ENCODE data around the gene SLC38A10. TPM values are rescaled to one million over a fixed set of nuclear protein-coding genes. Genes with fewer than 3 reads are reported as not detected.

Gene SLC38A10
- polyA plus RNA-seq, 1 donor from 2014 or later = 37.4 TPM

DNA sequence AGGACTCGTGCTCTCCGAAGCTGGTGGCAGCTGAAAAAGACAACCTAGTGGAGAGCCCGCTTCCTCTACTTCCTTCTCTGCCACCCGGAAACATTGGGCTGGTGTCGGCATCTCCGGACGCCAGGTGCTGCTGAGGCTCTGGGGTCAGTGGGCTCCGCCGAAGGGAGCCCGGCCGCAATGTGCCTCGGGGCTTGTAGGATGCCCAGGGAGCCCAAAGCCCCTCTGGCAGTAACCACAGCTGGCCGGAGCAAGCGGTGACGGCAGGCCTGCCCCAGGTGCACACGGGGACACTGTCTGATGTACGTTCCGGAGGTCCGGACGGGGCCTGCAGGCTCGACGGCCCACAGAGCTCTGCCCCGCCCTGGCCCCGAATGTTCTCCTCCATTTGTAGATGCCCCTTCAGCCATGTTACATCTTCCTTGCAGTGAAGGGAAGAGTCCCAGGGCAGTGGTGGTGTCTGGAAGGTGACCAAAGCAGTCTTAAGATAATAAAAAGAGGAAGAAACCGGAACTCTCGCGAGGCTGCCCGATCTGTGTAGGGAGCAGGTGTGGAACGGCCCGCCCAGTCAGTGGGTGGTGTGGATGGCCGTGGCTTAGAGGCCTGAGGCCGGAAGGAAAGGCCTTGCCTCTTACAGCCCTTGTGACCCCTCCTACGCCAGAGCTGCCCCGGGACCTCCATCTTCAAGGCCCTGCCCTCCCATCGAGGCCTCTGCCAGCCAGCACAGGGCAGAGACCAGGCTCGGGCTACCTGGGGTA, 33.3 kb downstream of the SLC38A10 start:
- Histone ChIP-seq H3K79me2 (replicated peaks; ENCODE audit: insufficient read depth, low read length) (no peaks in the 10 kb centered on the region), H3K27me3 (ENCODE audit: insufficient read depth, low read depth, low read length) (no peaks in the 10 kb centered on the region)
- TF ChIP-seq EP300 (conservative IDR thresholded peaks at IDR 0.05; ENCODE audit: poor library complexity, severe bottlenecking) (no peak), EZH2 (IDR thresholded peaks at IDR 0.05; ENCODE audit: borderline replicate concordance, insufficient read depth, low read length, poor library complexity, severe bottlenecking) (no peak), SMC3 (conservative IDR thresholded peaks at IDR 0.05; ENCODE audit: poor library complexity) (no peak)

DNA sequence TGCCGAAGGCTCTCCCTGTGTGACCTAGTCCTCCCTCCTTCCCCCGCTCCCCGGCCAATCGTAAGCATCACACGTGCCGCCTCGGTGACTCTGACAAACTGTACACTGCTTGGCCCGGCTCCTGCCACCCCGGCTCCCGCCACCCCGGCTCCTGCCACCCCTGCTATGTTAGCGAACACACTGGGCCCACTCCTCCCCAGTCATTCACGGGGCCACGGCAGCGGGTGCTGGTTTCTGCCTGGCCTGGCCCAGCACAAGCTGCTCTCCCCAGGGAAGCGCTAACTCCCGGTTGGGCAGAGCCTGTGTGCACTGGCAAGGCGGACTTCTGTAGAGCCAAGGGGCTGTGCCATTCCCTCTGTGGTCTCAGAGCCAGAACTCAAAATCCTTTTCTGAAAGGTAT, 34.0 kb downstream of the SLC38A10 start:
- no peaks in the 10 kb centered on the region for H3K36me3 ChIP-seq (ENCODE audit: insufficient read depth, low read length)
- H3K27me3 ChIP-seq (ENCODE audit: insufficient read depth, low read depth, low read length) = no peaks in the 10 kb centered on the region
- no peaks in the 10 kb centered on the region for H3K9me2 ChIP-seq (ENCODE audit: insufficient read depth, low read length)
- no peak overlapping the region for H3K9ac ChIP-seq (ENCODE audit: low read length)
- no peak overlapping the region for H2AFZ ChIP-seq (ENCODE audit: low read depth, low read length)
- no peak overlapping the region for H3K4me2 ChIP-seq (ENCODE audit: low read length)
- H3K79me2 ChIP-seq (replicated peaks; ENCODE audit: insufficient read depth, low read length) = no peaks in the 10 kb centered on the region
- no peak overlapping the region for H3K4me3 ChIP-seq (ENCODE audit: low read length)
- no peak overlapping the region for H3K27ac ChIP-seq (ENCODE audit: low read length)
- H3F3A ChIP-seq (ENCODE audit: insufficient read depth, low read length, poor library complexity, severe bottlenecking) = no peaks in the 10 kb centered on the region
- no peaks in the 10 kb centered on the region for H4K20me1 ChIP-seq (ENCODE audit: insufficient read depth)
- H3K9me3 ChIP-seq (ENCODE audit: low read length) = no peaks in the 10 kb centered on the region
- no peak for TF ChIP-seq SMC3 (conservative IDR thresholded peaks at IDR 0.05; ENCODE audit: poor library complexity)
- TF ChIP-seq TAF1 (IDR thresholded peaks at IDR 0.05; ENCODE audit: low read depth) = no peak
- no peak for TF ChIP-seq MXI1 (conservative IDR thresholded peaks at IDR 0.05; ENCODE audit: poor library complexity, severe bottlenecking)
- no peak for TF ChIP-seq RAD21 (conservative IDR thresholded peaks at IDR 0.05)
- TF ChIP-seq EZH2 (IDR thresholded peaks at IDR 0.05; ENCODE audit: borderline replicate concordance, insufficient read depth, low read length, poor library complexity, severe bottlenecking) = no peak
- no peak for TF ChIP-seq CTCF (IDR thresholded peaks at IDR 0.05; ENCODE audit: poor library complexity, severe bottlenecking)
- TF ChIP-seq EP300 (conservative IDR thresholded peaks at IDR 0.05; ENCODE audit: poor library complexity, severe bottlenecking) = no peak
- TF ChIP-seq, protein P1, sequence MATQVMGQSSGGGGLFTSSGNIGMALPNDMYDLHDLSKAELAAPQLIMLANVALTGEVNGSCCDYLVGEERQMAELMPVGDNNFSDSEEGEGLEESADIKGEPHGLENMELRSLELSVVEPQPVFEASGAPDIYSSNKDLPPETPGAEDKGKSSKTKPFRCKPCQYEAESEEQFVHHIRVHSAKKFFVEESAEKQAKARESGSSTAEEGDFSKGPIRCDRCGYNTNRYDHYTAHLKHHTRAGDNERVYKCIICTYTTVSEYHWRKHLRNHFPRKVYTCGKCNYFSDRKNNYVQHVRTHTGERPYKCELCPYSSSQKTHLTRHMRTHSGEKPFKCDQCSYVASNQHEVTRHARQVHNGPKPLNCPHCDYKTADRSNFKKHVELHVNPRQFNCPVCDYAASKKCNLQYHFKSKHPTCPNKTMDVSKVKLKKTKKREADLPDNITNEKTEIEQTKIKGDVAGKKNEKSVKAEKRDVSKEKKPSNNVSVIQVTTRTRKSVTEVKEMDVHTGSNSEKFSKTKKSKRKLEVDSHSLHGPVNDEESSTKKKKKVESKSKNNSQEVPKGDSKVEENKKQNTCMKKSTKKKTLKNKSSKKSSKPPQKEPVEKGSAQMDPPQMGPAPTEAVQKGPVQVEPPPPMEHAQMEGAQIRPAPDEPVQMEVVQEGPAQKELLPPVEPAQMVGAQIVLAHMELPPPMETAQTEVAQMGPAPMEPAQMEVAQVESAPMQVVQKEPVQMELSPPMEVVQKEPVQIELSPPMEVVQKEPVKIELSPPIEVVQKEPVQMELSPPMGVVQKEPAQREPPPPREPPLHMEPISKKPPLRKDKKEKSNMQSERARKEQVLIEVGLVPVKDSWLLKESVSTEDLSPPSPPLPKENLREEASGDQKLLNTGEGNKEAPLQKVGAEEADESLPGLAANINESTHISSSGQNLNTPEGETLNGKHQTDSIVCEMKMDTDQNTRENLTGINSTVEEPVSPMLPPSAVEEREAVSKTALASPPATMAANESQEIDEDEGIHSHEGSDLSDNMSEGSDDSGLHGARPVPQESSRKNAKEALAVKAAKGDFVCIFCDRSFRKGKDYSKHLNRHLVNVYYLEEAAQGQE (IDR thresholded peaks at IDR 0.05; ENCODE audit: borderline replicate concordance) = no peak

More for the DNA sequence above, 33.3 kb downstream of the SLC38A10 start:
- H3K9ac ChIP-seq (ENCODE audit: low read length) = no peak overlapping the region
- no peaks in the 10 kb centered on the region for H4K20me1 ChIP-seq (ENCODE audit: insufficient read depth)
- no peaks in the 10 kb centered on the region for H3F3A ChIP-seq (ENCODE audit: insufficient read depth, low read length, poor library complexity, severe bottlenecking)
- H2AFZ ChIP-seq (ENCODE audit: low read depth, low read length) = no peak overlapping the region
- H3K9me3 ChIP-seq (ENCODE audit: low read length) = no peaks in the 10 kb centered on the region
- no peak overlapping the region for H3K4me3 ChIP-seq (ENCODE audit: low read length)
- no peak overlapping the region for H3K4me2 ChIP-seq (ENCODE audit: low read length)
- H3K36me3 ChIP-seq (ENCODE audit: insufficient read depth, low read length) = no peaks in the 10 kb centered on the region
- no peak overlapping the region for H3K27ac ChIP-seq (ENCODE audit: low read length)
- no peaks in the 10 kb centered on the region for H3K9me2 ChIP-seq (ENCODE audit: insufficient read depth, low read length)
